OCI-LY3 (cell line): ENCODE measurements around the gene BCAT1.

Experiments
- CTCF ChIP-seq: fragments of 200-600, 300-600 bp; sonication (generic); IDR thresholded peaks from 2 replicates; pipeline ENCODE4 v1.5.1; 2014; ENCODE audit warnings: antibody characterized with exemption, low read length, low read depth
- EZH2phosphoT487 ChIP-seq: fragments of 200-600 bp; shearing (Covaris generic); IDR thresholded peaks from 2 replicates; pipeline ENCODE4 v1.6.1; 2018; ENCODE audit warnings: antibody characterized with exemption, mixed run types, low read depth

- no peak for TF ChIP-seq CTCF
- no peak for TF ChIP-seq EZH2phosphoT487
These were observed 160.0 kb downstream of the BCAT1 start for GRCh38 chr12:24788886-24789285.
